CD4-positive, alpha-beta T cell treated with Interleukin-21 for 1 hour (primary cell): ENCODE measurements around the gene VWA3A.
"Not testable (repeated sequence)": the region's sequence is repeated elsewhere in the genome, so short reads cannot be mapped to it uniquely, and the experiment has no call there.

Experiments
- DNase-seq: peaks from one replicate; pipeline ENCODE4 v3.0.0-alpha.2; 2020

The VWA3A gene

GRCh38 chr16:22184615-22184968 lies 92.3 kb downstream of the VWA3A start:
- no peak for DNase-seq

GRCh38 chr16:22186517-22186916 lies 94.2 kb downstream of the VWA3A start:
- DNase-seq, result no peak

GRCh38 chr16:22188267-22188594 lies 95.9 kb downstream of the VWA3A start:
- no peak for DNase-seq

DNA sequence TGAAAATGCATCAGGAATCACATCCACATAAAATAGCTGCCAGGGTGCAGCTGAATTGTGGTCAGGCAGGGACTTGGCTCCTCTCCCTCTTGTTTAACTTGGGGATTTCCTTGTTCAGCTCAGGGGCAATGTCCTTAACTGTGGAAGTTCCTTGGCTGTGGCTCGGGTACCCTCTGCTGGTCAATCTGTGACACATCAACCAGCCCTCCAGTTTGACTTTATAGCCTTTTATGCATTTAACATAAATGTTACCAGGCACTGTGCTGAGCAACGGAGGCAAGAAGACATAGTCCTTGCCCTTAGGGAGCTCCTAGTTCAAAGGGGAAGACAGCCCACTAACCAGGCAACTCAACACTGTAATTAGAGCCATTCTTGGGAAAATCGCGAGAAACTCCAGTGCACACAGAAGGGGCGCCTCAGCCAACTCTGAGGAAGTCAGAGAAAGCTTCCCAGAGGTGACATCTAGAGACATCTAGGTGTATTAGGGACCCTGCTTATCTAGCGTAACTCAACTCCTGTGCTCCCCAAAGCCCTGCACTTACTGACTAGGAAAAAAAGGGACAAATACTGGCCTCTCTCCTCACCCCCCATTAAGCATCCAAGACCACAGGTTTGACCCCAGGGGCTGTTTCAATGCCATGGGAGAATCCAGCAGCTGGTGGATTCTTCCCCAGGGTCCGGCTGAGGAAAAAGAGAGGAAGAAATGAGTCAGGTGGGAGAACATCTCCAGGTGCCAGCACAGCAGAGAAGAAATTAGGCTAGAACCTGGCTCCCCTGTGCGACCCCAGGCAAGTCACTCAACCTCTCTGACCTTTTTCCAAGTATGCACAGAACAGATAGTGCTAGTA lies 96.5 kb downstream of the VWA3A start:
- DNase-seq, result peak; percentile 84

GRCh38 chr16:22189473-22190080 lies 97.2 kb downstream of the VWA3A start:
- no peak for DNase-seq

GRCh38 chr16:22190081-22190775 lies 97.9 kb downstream of the VWA3A start:
- DNase-seq, result peak; percentile 100

DNA sequence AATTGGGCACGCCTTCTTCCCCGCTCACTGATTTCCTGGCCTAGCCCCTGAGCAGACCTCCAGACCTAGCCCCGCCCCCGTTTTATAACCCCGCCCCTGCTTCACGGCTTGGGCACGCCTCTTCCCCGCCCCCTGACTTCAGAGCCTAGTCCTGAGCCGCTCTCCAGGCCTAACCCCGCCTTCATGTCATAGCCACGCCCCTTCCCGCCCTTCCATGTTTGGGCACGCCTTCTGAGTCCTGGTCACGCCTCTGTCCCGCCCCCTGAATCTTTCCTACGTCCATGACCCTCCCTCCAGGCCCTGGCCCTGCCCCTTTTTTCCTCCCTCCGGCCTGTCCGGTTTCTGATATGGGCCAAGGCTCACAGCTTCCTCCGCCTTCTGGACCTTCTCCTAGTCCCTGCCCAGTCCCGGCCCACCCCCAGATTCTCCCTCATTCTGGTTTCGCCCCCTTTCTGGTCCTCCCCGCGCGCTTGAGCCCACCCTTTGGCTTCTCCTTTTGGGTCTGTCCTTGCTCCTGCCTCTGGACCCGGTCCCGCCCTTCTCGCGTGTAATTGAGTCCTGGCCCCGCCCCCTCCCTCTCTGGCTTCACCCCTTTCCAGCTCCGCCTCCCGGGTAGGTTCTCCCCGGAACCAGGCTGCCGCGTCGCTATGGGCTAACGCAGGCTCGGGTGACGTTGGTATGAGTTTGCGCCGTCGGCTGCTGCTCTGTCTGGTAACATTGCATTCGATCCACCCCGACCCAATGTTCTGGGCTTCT lies 98.6 kb downstream of the VWA3A start:
- peak; percentile 99 for DNase-seq

GRCh38 chr16:22191532-22192260 lies 99.4 kb downstream of the VWA3A start:
- DNase-seq, result peak; percentile 66

- DNase-seq, result peak; percentile 93
Observed at GRCh38 chr16:22192261-22193062, 100.1 kb downstream of the VWA3A start.

DNA sequence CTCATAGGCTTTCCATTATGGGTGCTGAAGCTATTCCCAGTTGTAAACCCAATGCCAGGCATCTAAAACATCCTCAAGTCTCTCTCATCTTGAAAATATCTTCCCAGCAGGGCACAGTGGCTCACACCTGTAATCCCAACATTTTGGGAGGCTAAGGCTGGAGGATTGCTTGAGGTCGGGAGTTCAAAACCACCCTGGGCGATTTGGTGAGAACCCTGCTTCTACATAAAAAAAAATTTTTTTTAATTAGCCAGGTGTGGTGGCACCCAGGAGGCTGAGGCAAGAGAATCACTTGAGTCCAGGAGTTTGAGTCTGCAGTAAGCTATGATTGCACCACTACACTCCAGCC lies 100.7 kb downstream of the VWA3A start:
- DNase-seq, result no peak

GRCh38 chr16:22194707-22195444 lies 102.5 kb downstream of the VWA3A start:
- DNase-seq, result peak; percentile 68

GRCh38 chr16:22195445-22195694 lies 103.0 kb downstream of the VWA3A start:
- no peak for DNase-seq

DNA sequence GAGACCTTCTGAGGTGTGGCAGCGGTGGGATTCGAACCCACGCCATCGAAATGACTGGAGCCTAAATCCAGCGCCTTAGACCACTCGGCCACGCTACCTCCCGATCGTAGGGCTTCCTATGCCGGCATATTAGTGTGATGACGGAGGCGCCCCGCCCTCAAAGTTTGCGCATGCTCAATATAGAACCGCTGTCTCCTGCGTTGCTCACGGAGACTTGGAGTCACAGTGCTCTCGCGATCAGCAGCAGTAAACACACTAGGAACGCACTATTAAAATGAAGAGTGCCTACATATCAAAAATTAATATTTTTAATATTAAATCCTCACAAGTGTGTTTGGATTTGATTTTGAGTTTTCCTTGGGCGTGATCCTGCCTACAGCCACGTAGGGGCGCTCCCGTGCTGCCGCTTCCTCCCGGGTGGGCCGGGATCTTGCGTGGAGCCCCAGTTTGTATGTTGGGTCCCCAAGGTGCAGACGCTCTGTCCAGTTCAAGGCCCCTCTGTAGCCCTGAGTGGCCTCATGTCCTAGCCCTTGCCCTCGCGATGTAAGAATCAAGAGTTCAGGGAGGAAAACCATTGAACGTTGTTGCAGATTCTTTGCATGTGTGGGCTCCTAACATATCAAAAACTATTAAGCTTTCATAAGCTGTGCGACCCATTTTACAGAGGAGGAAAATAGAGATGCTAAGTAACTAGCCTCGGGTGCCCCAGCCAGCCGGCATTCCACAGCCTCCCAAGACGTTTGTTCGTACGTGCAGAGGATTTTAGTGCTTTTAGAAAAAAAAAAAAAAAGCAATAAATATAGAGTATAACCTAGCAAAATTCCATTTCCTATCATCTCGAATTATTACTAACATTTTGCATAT lies 103.6 kb downstream of the VWA3A start:
- DNase-seq, result peak; percentile 94

DNA sequence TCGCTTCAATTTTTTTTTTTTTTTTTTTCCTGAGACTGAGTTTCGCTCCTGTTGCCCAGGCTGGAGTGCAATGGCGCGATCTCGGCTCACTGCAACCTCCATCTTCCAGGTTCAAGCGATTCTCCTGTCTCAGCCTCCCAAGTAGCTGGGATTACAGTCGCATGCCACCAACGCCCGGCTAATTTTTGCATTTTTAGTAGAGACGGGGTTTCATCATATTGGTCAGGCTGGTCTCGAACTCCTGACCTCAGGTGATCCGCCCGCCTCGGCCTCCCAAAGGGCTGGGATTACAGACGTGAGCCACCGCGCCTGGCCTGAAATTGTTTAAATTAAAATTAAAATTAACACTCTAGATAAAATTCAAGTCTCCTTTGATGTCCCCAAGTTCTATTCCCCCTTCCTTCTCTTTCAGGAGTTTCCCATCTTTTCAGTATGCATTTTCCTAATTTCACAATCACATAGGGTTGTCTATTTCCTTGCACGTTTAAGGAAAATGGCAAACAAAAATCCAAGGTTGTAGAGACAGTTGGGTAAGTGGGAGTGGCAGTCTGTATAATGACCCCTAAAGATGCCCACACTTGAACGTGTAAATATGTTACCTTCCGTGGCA lies 104.3 kb downstream of the VWA3A start:
- DNase-seq, result not testable (repeated sequence)

GRCh38 chr16:22198547-22199293 lies 106.4 kb downstream of the VWA3A start:
- no peak for DNase-seq

DNA sequence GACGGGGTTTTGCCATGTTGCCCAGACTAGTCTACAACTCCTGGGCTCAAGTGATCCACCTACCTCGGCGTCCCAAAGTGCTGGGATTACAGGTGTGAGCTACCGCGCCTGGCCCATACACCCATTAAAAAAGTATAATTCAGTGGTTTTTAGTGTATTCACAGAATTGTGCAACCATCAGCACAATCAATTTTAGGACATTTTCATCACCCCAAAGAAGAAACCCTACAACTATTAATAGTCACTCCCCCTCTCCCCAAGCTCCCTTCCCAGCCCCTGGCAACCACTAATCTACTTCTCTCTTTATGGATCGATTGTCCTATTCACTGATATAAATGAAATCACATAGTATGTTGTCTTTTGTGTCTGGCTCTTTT lies 109.9 kb downstream of the VWA3A start:
- no peak for DNase-seq

DNA sequence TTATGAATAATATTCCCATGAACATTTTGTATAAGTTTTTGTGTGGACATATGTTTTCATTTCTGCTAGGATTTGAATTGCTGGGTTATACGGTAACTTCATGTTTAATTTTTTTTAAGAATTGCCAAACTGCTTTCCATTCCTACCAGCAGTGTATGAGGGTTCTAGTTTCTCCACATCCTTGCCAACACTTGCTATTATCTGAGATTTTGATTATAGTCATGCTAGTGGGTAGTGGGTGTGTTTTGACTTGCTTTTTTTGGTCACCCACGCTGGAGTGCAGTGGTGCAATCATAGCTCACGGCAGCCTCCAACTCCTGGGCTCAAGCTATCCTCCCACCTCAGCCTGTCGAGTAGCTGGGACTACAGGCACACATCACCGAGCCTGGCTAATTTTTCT lies 110.8 kb downstream of the VWA3A start:
- DNase-seq, result no peak

DNA sequence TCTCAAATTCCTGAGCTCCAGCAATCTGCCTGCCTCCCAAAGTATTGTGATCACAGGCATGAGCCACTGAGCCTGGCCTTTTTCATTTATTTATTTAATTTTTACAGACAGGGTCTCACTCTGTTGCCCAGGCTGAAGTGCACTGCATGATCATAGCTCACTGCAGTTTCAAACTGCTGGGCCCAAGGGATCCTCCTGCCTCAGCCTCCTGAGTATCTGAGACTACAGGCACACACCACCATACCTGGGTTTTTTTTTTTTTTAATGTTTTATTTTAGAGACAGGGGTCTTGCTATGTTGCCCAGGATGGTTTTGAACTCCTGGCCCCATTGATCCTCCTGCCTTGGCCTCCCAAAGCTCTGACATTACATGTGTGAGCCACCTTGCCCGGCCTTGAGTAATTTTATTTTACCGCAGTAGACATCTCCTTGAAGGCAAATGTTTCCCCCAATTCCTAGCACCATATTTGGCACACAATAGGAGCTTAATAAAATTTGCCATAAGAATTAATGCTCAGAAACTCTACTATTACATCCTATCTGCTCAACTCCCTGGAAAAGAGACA lies 111.8 kb downstream of the VWA3A start:
- no peak for DNase-seq

GRCh38 chr16:22205577-22206012 lies 113.3 kb downstream of the VWA3A start:
- DNase-seq, result no peak
